Left ventricle myocardium inferior (tissue), 1 donor: ENCODE results near the gene CYP1A2. TPM values are rescaled to one million over a fixed set of nuclear protein-coding genes. Genes with fewer than 3 reads are reported as not detected.

Experiments
- DNase-seq: peaks from one replicate; pipeline ENCODE4 v3.0.0-alpha.2; 2020
- H3K27ac ChIP-seq: fragments of 200-600 bp; replicated peaks from 2 replicates; pipeline ENCODE4 v1.8.0; 2021
- H3K27me3 ChIP-seq: fragments of 200-600 bp; 2 replicates; pipeline ENCODE4 v1.8.0; 2021; ENCODE audit warnings: low read depth
- H3K36me3 ChIP-seq: fragments of 200-600 bp; 2 replicates; pipeline ENCODE4 v1.8.0; 2021
- H3K4me1 ChIP-seq: fragments of 200-600 bp; 2 replicates; pipeline ENCODE4 v1.8.0; 2021
- H3K4me3 ChIP-seq: fragments of 200-600 bp; 2 replicates; pipeline ENCODE4 v1.8.0; 2021; ENCODE audit warnings: mild to moderate bottlenecking, moderate library complexity
- H3K9me3 ChIP-seq: fragments of 200-600 bp; replicated peaks from 2 replicates; pipeline ENCODE4 v1.8.0; 2021
- intact Hi-C: fragments of 100-400 bp; cut with micrococcal nuclease; formaldehyde crosslinking; loops from one replicate; pipeline ENCODE4 v1.11.0; 2022
- total RNA-seq: library from RNA; stranded (reverse); fragmentation: NEBNext Ultra II Directional; extraction: Animal tissue kit (Norgen Biotek cat#: 25700); gene quantifications from one replicate; pipeline ENCODE4 v1.2.1, GENCODE V29; 2021
- TF ChIP-seq, protein P1 (sequence below): fragments of 200-600 bp; IDR thresholded peaks from 2 replicates; pipeline ENCODE4 v1.8.0; 2021; ENCODE audit warnings: antibody characterized with exemption, mild to moderate bottlenecking, borderline replicate concordance
- donor health status: DM: no; HTN: yes; CAD: no; lungs with severe emphysema.

Gene CYP1A2
- total RNA-seq, 1 donor from 2014 or later: not detected

- Histone ChIP-seq H3K27me3 (no peaks in the 10 kb centered on the region), H3K9me3 (no peaks in the 10 kb centered on the region), H3K4me1 (no peaks in the 10 kb centered on the region), H3K4me3 (no peak overlapping the region), H3K27ac (no peak overlapping the region), H3K36me3 (no peaks in the 10 kb centered on the region)
- TF ChIP-seq, protein P1, sequence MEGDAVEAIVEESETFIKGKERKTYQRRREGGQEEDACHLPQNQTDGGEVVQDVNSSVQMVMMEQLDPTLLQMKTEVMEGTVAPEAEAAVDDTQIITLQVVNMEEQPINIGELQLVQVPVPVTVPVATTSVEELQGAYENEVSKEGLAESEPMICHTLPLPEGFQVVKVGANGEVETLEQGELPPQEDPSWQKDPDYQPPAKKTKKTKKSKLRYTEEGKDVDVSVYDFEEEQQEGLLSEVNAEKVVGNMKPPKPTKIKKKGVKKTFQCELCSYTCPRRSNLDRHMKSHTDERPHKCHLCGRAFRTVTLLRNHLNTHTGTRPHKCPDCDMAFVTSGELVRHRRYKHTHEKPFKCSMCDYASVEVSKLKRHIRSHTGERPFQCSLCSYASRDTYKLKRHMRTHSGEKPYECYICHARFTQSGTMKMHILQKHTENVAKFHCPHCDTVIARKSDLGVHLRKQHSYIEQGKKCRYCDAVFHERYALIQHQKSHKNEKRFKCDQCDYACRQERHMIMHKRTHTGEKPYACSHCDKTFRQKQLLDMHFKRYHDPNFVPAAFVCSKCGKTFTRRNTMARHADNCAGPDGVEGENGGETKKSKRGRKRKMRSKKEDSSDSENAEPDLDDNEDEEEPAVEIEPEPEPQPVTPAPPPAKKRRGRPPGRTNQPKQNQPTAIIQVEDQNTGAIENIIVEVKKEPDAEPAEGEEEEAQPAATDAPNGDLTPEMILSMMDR: no peak
- intact Hi-C loops: no loop called here
- DNase-seq: no peak
Measured at GRCh38 chr15:74754593-74755215, 6.1 kb downstream of the CYP1A2 start.

DNA sequence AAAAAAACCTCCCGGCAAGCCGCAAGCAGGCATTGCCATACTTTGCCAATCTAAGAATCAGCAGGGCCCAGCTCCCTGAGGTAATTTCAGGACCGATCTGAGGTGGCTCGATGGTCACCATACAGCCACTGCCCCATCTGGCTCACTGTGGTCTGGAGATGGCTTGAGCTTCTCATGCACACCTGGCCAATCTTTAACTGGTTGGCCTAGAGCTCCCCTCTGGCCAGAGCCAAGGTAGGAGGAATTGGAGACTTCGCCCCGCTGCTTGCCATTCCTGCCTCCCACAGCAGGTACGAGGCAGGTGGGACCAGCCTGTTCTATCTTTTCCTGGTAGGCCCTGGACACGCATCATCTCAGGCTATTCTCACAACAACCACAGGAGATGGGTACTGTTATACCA lies 10.1 kb downstream of the CYP1A2 start:
- intact Hi-C loops: no loop called here
- H3K27ac ChIP-seq: no peak overlapping the region
- TF ChIP-seq, protein P1: no peak
- H3K36me3 ChIP-seq: no peaks in the 10 kb centered on the region
- peaks cover 10% of the 10 kb centered on the region for H3K4me1 ChIP-seq
- no peaks in the 10 kb centered on the region for H3K27me3 ChIP-seq
- H3K9me3 ChIP-seq: no peaks in the 10 kb centered on the region
- DNase-seq: no peak
- no peak overlapping the region for H3K4me3 ChIP-seq

DNA sequence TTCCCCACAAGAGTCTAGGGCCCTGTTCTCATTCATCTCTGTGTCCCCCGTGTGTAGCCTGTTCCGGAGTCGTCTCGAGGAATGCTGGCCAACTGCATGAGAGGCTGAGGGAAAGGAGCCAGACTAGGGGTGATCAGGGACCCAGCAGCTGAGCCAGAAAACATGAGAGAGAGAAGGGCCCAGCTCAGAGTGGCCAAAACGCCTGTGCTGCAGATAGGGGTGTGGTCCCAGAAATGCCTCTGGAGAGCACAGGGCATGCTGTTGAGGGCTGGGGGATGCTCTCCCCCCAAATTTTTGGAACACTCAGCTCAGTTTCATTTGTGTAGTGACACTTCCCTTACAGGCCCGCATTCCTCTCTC lies 14.1 kb downstream of the CYP1A2 start:
- Histone ChIP-seq H3K4me3 (no peak overlapping the region), H3K36me3 (no peaks in the 10 kb centered on the region), H3K27me3 (peaks cover 3% of the 10 kb centered on the region), H3K4me1 (peaks cover 10% of the 10 kb centered on the region), H3K27ac (peak overlapping the region; percentile 55), H3K9me3 (no peaks in the 10 kb centered on the region)
- intact Hi-C loops: no loop called here
- DNase-seq: no peak
- TF ChIP-seq, protein P1: no peak

DNA sequence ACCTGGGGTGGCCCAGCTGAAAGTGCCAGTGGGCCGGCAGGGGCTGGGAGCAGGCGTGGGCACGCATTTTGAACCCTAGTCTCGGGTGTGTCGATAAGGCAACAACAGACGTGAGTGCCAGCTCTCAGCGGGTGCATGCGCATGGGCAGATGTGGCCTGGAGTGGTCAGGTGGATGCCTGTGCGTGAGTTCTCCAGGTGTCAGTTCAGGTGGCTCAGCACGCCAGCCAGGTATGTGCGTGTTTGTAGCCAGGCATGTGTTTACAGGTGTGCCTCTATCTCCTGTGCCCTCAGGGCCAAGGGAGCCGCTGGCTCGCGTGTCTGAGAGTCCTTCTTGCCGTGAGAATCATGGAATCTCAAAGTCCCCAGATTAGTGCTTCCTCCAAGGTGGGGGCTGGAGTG lies 14.8 kb downstream of the CYP1A2 start:
- no peaks in the 10 kb centered on the region for H3K9me3 ChIP-seq
- no peak for DNase-seq
- H3K4me1 ChIP-seq: peaks cover 14% of the 10 kb centered on the region
- H3K27me3 ChIP-seq: peaks cover 7% of the 10 kb centered on the region
- H3K4me3 ChIP-seq: no peak overlapping the region
- H3K36me3 ChIP-seq: no peaks in the 10 kb centered on the region
- TF ChIP-seq, protein P1: no peak
- intact Hi-C loops: no loop called here
- H3K27ac ChIP-seq: peak overlapping the region; percentile 55

GRCh38 chr15:74767167-74768098 lies 18.8 kb downstream of the CYP1A2 start:
- H3K9me3 ChIP-seq: no peaks in the 10 kb centered on the region
- TF ChIP-seq, protein P1: no peak
- H3K36me3 ChIP-seq: no peaks in the 10 kb centered on the region
- DNase-seq: no peak
- no peak overlapping the region for H3K27ac ChIP-seq
- H3K27me3 ChIP-seq: peaks cover 7% of the 10 kb centered on the region
- H3K4me1 ChIP-seq: peaks cover 24% of the 10 kb centered on the region
- intact Hi-C loops: loop anchor here (5.0 kb wide), 2 partner anchors 130 to 395 kb away; no protein-coding TSS in a partner anchor
- no peak overlapping the region for H3K4me3 ChIP-seq
